Upper lobe of left lung (tissue), 4 donors: Measurements from ENCODE around the gene GRID1.

ENCODE experiments used
- EP300 ChIP-seq, 4 donors: sonication (generic); formaldehyde crosslinking; IDR thresholded peaks; one replicate each; pipeline ENCODE4 v1.5.1; 2017; ENCODE audit warnings: antibody characterized with exemption in 4 of 4, control low read depth in 2 of 4
- POLR2A ChIP-seq, 4 donors: fragments of 450-650 bp; IDR thresholded peaks; one replicate each; pipeline ENCODE4 v1.5.1; 2016 to 2017; ENCODE audit warnings: antibody characterized with exemption in 4 of 4, mild to moderate bottlenecking in 2 of 4
- POLR2AphosphoS5 ChIP-seq, 2 donors: sonication (generic); formaldehyde crosslinking; IDR thresholded peaks; one replicate each; pipeline ENCODE4 v1.5.1; 2017; ENCODE audit warnings: antibody characterized with exemption in 2 of 2
- TF ChIP-seq, protein P1 (sequence below), 6 experiments: fragments of 450-650 bp in 4 of 6; fragments of 200-600 bp in 2 of 6; sonication (generic) in 2 of 6; IDR thresholded peaks; one replicate each; pipeline ENCODE4 v1.5.1; 2016 to 2019; ENCODE audit warnings: antibody characterized with exemption in 6 of 6

DNA sequence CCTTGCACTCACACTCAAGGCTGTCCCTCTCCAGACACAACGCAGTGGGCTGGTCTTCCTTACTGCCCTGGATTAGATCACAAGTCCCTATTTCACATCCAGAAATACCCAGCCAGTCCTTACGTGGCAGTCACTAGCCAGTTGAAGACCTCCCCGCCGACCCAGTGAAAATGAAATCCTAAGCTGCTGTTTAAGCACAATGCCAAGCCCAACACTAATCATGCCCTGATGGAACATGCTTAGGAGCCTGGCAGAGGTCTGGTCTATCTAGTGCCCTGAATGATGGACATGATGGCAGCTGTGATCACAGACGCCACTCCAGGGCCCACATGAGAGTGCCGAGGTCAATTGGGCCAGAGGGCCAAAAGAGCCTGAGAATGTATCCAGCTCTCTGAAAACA lies 389.0 kb downstream of the GRID1 start:
- TF ChIP-seq, protein P1, sequence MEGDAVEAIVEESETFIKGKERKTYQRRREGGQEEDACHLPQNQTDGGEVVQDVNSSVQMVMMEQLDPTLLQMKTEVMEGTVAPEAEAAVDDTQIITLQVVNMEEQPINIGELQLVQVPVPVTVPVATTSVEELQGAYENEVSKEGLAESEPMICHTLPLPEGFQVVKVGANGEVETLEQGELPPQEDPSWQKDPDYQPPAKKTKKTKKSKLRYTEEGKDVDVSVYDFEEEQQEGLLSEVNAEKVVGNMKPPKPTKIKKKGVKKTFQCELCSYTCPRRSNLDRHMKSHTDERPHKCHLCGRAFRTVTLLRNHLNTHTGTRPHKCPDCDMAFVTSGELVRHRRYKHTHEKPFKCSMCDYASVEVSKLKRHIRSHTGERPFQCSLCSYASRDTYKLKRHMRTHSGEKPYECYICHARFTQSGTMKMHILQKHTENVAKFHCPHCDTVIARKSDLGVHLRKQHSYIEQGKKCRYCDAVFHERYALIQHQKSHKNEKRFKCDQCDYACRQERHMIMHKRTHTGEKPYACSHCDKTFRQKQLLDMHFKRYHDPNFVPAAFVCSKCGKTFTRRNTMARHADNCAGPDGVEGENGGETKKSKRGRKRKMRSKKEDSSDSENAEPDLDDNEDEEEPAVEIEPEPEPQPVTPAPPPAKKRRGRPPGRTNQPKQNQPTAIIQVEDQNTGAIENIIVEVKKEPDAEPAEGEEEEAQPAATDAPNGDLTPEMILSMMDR (IDR thresholded peaks at IDR 0.05) = no peak
- TF ChIP-seq POLR2A (IDR thresholded peaks at IDR 0.05) = no peak
- TF ChIP-seq POLR2AphosphoS5 (IDR thresholded peaks at IDR 0.05) = no peak
- TF ChIP-seq EP300 (IDR thresholded peaks at IDR 0.05) = no peak
